IMR-90 (cell line): ENCODE data around the gene PFN1. TPM values are rescaled to one million over a fixed set of nuclear protein-coding genes. Genes with fewer than 3 reads are reported as not detected.

ENCODE experiments used
- ATAC-seq: fragments of 200-7000 bp; cut with Tn5 transposase; 2 replicates; pipeline ENCODE4 v1.9.1; 2020; ENCODE audit warnings: low read depth, mild to moderate bottlenecking, moderate library complexity
- BruUV-seq: library from RNA; stranded (reverse); fragments of 400-500 nt; replicated peaks from 2 replicates; lab custom pipeline; 2021; lab: Mats Ljungman, UMichigan
- CTCF ChIA-PET: fragments of 300-600 bp; formaldehyde crosslinking; extraction: SDS; loops from one replicate; lab custom pipeline; 2021; ENCODE audit warnings: antibody characterized with exemption; lab: Yijun Ruan, JAX
- POLR2A ChIA-PET: fragments of 300-600 bp; sonication (Branson Sonifier 250); formaldehyde crosslinking; loops from one replicate; lab custom pipeline; 2022; ENCODE audit warnings: antibody characterized with exemption; ENCODE audit not compliant: unreplicated experiment; lab: Charles Lee
- DNase-seq: peaks from one replicate; pipeline ENCODE4 v3.0.0; 2013
- H2AFZ ChIP-seq: replicated peaks from 2 replicates; pipeline ENCODE3; 2013; ENCODE audit warnings: low read length, mild to moderate bottlenecking; ENCODE audit not compliant: poor library complexity
- H2AK5ac ChIP-seq: 2 replicates; pipeline ENCODE4 v1.6.1; 2013; ENCODE audit warnings: low read depth, low read length, inconsistent platforms
- H2AK9ac ChIP-seq: replicated peaks from 2 replicates; pipeline ENCODE3; 2013; ENCODE audit warnings: mild to moderate bottlenecking, low read depth, low read length, moderate library complexity; ENCODE audit not compliant: poor library complexity
- H2BK120ac ChIP-seq: 2 replicates; pipeline ENCODE4 v1.6.1; 2013; ENCODE audit warnings: low read depth, low read length, inconsistent platforms
- H2BK15ac ChIP-seq: 3 replicates; pipeline ENCODE4 v1.6.1; 2013; ENCODE audit warnings: low read depth, low read length, inconsistent platforms
- H2BK20ac ChIP-seq: 2 replicates; pipeline ENCODE4 v1.6.1; 2013; ENCODE audit warnings: low read depth, mild to moderate bottlenecking, inconsistent platforms, low read length, moderate library complexity
- H2BK5ac ChIP-seq: 2 replicates; pipeline ENCODE4 v1.6.1; 2013; ENCODE audit warnings: mild to moderate bottlenecking, low read depth, low read length, inconsistent platforms; ENCODE audit not compliant: poor library complexity, severe bottlenecking
- H3K14ac ChIP-seq: replicated peaks from 2 replicates; pipeline ENCODE4 v1.6.1; 2013; ENCODE audit warnings: low read depth, low read length, inconsistent platforms
- H3K18ac ChIP-seq: 2 replicates; pipeline ENCODE4 v1.6.1; 2013; ENCODE audit warnings: low read depth, low read length, control low read depth
- H3K23ac ChIP-seq: 2 replicates; pipeline ENCODE4 v1.6.1; 2013; ENCODE audit warnings: low read depth, low read length, inconsistent platforms
- H3K27ac ChIP-seq: 2 replicates; pipeline ENCODE4 v1.5.1; 2013; ENCODE audit warnings: mild to moderate bottlenecking, control low read depth, low read length; ENCODE audit not compliant: insufficient read depth
- H3K27me3 ChIP-seq: 2 replicates; pipeline ENCODE4 v1.6.1; 2013; ENCODE audit warnings: low read length; ENCODE audit not compliant: control insufficient read depth, insufficient read depth
- H3K36me3 ChIP-seq: 2 replicates; pipeline ENCODE4 v1.6.1; 2013; ENCODE audit warnings: low read length, mixed read lengths; ENCODE audit not compliant: control insufficient read depth, insufficient read depth
- H3K4ac ChIP-seq: 2 replicates; pipeline ENCODE4 v1.6.1; 2013; ENCODE audit warnings: low read depth, low read length, inconsistent platforms
- H3K4me1 ChIP-seq: 2 replicates; pipeline ENCODE4 v1.6.1; 2013; ENCODE audit warnings: low read length, mixed read lengths; ENCODE audit not compliant: control insufficient read depth, insufficient read depth
- H3K4me2 ChIP-seq: 2 replicates; pipeline ENCODE4 v1.6.1; 2013; ENCODE audit warnings: low read depth, mild to moderate bottlenecking, control low read depth, low read length, moderate library complexity
- H3K4me3 ChIP-seq: 2 replicates; pipeline ENCODE4 v1.5.1; 2013; ENCODE audit warnings: low read depth, mild to moderate bottlenecking, control low read depth, low read length, moderate library complexity; ENCODE audit not compliant: insufficient read depth
- H3K56ac ChIP-seq: 2 replicates; pipeline ENCODE4 v1.6.1; 2013; ENCODE audit warnings: low read length, inconsistent platforms; ENCODE audit not compliant: insufficient read depth; ENCODE audit errors: extremely low read depth
- H3K79me1 ChIP-seq, 2 experiments: 2 replicates each; pipeline ENCODE4 v1.6.1; 2013; ENCODE audit warnings: low read length in 2 of 2, inconsistent platforms in 1 of 2, low read depth in 1 of 2
- H3K9ac ChIP-seq: 2 replicates; pipeline ENCODE4 v1.6.1; 2013; ENCODE audit warnings: low read depth, low read length, control low read depth
- H3K9me1 ChIP-seq: 2 replicates; pipeline ENCODE4 v1.6.1; 2013; ENCODE audit warnings: low read length, inconsistent platforms; ENCODE audit not compliant: insufficient read depth
- H3K9me3 ChIP-seq: 2 replicates; pipeline ENCODE4 v1.6.1; 2013; ENCODE audit warnings: low read length; ENCODE audit not compliant: control insufficient read depth, insufficient read depth
- H4K20me1 ChIP-seq: 2 replicates; pipeline ENCODE4 v1.6.1; 2013; ENCODE audit warnings: low read length, inconsistent platforms; ENCODE audit not compliant: insufficient read depth
- H4K5ac ChIP-seq: 2 replicates; pipeline ENCODE4 v1.6.1; 2013; ENCODE audit warnings: mild to moderate bottlenecking, low read depth, low read length, control low read depth
- H4K8ac ChIP-seq, 2 experiments: 2 replicates each; pipeline ENCODE4 v1.6.1; 2013; ENCODE audit warnings: low read depth in 2 of 2, low read length in 2 of 2, control low read depth in 1 of 2, inconsistent platforms in 1 of 2
- H4K91ac ChIP-seq: 2 replicates; pipeline ENCODE4 v1.6.1; 2013; ENCODE audit warnings: low read depth, low read length, inconsistent platforms; ENCODE audit not compliant: insufficient read depth
- BHLHE40 ChIP-seq: fragments of 150-350 bp; IDR thresholded peaks from 2 replicates; pipeline ENCODE4 v1.6.1; 2016; ENCODE audit warnings: mild to moderate bottlenecking, low read depth, low read length
- CEBPB ChIP-seq: IDR thresholded peaks from 2 replicates; pipeline ENCODE4 v1.6.1; 2012; ENCODE audit warnings: low read depth, low read length, improper control_type of control experiment
- MXI1 ChIP-seq: IDR thresholded peaks from 2 replicates; pipeline ENCODE4 v1.6.1; 2012; ENCODE audit warnings: low read depth, mild to moderate bottlenecking, low read length, moderate library complexity, borderline replicate concordance
- NFE2L2 ChIP-seq: fragments of 150-350 bp; IDR thresholded peaks from 2 replicates; pipeline ENCODE4 v1.6.1; 2016; ENCODE audit warnings: low read depth, mild to moderate bottlenecking, low read length
- WGBS, 2 experiments: methylation state at CpG; one replicate each; pipeline versions ENCODE4 v1.1.5 to v1.1.7; 2013; ENCODE audit warnings: missing lambda C conversion rate in 2 of 2; ENCODE audit not compliant: insufficient read length in 1 of 2; ENCODE audit errors: extremely low coverage in 2 of 2; 5-methylcytosine and 5-hydroxymethylcytosine counted together
- dilution Hi-C: fragments of 300-500 bp; cut with HindIII; formaldehyde crosslinking; loops from one replicate; pipeline ENCODE4 v1.14.3; 2018; ENCODE audit warnings: low sequenced_read_pairs; ENCODE audit not compliant: unreplicated experiment
- in situ Hi-C: fragments of 300-500 bp; cut with MboI; formaldehyde crosslinking; loops from 3 replicates; pipeline ENCODE4 v1.14.3; 2019; ENCODE audit warnings: low sequenced_read_pairs, inconsistent platforms, mixed read lengths
- intact Hi-C: fragments of 100-400 bp; cut with micrococcal nuclease; formaldehyde crosslinking; loops from 2 replicates; pipeline ENCODE4 v1.10.0; 2022
- polyA plus RNA-seq, 3 experiments: library from polyadenylated mRNA; depleted of rRNA; stranded (reverse); fragments of >200 nt; gene quantifications; 2 replicates each; pipeline ENCODE4 v1.2.3, GENCODE V29; 2012; ENCODE audit warnings: low replicate concordance in 1 of 3
- total RNA-seq: library from RNA; depleted of rRNA; stranded (reverse); fragments of >200 nt; gene quantifications from 2 replicates; pipeline ENCODE4 v1.2.3, GENCODE V29; 2012

The PFN1 gene
- total and polyA plus RNA-seq, 2 of the 4 experiments (the other 2 are of a cell fraction), result 348 to 1,671 TPM

DNA sequence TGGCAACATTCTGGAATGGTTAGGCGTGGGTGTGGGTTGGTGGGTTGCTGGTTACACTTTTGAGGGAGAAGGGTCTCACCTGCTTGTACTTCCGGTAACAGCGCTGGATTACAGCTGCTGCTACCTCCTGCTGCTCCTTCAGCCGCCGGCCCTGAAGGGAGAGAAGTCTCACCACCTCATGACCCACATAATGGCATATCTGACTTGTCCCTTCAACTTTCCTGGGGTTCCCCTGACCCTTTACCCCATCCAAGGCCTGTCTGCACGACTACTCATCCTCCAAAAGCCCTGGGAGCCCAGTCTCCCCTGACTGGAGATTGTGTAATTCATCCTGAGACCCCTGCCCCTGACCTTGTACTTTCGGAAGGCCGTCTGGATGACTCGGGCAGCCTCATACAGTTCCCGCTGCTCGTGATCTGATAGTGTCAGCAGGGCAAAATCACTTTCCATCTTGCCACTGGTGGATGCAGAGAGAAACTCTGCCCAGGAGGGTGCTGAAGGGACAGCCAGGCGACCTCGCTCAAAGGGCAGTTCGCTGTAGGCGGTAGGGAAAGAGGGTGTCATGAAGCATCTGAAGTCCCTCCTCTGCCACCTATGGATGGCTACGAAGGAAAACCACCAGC is 21.3 kb upstream of the PFN1 start:
- Histone ChIP-seq H3K14ac (peak overlapping the region; percentile 83), H3K79me1 (peaks cover 18 to 70% of the 10 kb centered on the region in 2 experiments), H2AK5ac (peak overlapping the region; percentile 100), H3K9me3 (no peaks in the 10 kb centered on the region), H2BK15ac (peak overlapping the region; percentile 10; the same call in 2 of the 3 replicates), H3K27me3 (no peaks in the 10 kb centered on the region), H4K8ac (peak overlapping the region; percentile 96 to 97; a peak in 3 of 4 replicates), H2BK120ac (peak overlapping the region; percentile 85), H4K91ac (peak overlapping the region; percentile 99), H3K56ac (peak overlapping the region; percentile 99; the same call in 1 of the 2 replicates), H3K4me1 (peaks cover 14% of the 10 kb centered on the region), H3K4me3 (peak overlapping the region; percentile 39), H3K27ac (peak overlapping the region; percentile 79), H3K4me2 (peak overlapping the region; percentile 54), H3K23ac (peak overlapping the region; percentile 88), H2BK20ac (peak overlapping the region; percentile 71), H3K18ac (peak overlapping the region; percentile 0), H2BK5ac (peak overlapping the region; percentile 94), H2AK9ac (peak overlapping the region; percentile 100), H3K9me1 (peaks cover 23% of the 10 kb centered on the region), H3K9ac (peak overlapping the region; percentile 99), H4K5ac (peak overlapping the region; percentile 5; the same call in 1 of the 2 replicates), H2AFZ (peak overlapping the region; percentile 91), H3K4ac (peak overlapping the region; percentile 100), H3K36me3 (peaks cover 31% of the 10 kb centered on the region), H4K20me1 (peaks cover 3% of the 10 kb centered on the region; the same call in 1 of the 2 replicates)
- dilution Hi-C loops, result no loop called here
- in situ Hi-C loops, result no loop called here
- ChIA-PET POLR2A (interaction anchor here (1.4 kb wide), 1 partner anchor 9 kb away, joined by 4 read pairs; no protein-coding TSS in a partner anchor), CTCF (no interaction called here)
- no TSS peak for BruUV-seq
- no peak for TF ChIP-seq MXI1
- TF ChIP-seq NFE2L2, result no peak
- peak; percentile 50 for TF ChIP-seq BHLHE40
- TF ChIP-seq CEBPB, result peak; percentile 62
- intact Hi-C loops, result loop anchor here (5.0 kb wide), 1 partner anchor 62 kb away; no protein-coding TSS in a partner anchor
- 63% methylated on average over 6 of the region's 16 CpGs; no CpG with 5 or more reads in 1 of the 2 experiments for WGBS, 2 experiments
- peak; percentile 55 for DNase-seq
- no peak for ATAC-seq
